NCI-H69 (cell line): ENCODE data around the gene PRPSAP2.
A peak's percentile ranks its signal among the peaks of the same experiment; 100 is the strongest.

Experiments
- DNase-seq: peaks from one replicate; lab custom pipeline; 2025; lab: John Stamatoyannopoulos, UW

PRPSAP2 gene

DNA sequence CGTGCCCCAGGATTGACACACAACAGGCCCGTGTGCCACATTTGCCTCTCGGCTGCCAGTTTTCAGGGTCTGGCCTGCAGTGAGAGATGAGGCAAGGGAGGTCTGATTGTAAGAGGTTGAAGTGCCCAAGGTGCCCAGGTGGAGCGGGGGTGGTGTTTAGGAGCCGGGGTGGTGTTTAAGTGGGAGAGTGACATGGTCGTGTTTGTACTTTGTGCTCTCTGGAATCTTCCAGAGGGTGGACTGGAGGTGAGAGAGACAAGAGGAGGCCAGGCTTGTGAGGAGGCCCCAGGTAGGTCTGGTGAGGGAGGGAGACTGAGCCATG is 104.5 kb downstream of the PRPSAP2 start:
- no peak for DNase-seq

DNA sequence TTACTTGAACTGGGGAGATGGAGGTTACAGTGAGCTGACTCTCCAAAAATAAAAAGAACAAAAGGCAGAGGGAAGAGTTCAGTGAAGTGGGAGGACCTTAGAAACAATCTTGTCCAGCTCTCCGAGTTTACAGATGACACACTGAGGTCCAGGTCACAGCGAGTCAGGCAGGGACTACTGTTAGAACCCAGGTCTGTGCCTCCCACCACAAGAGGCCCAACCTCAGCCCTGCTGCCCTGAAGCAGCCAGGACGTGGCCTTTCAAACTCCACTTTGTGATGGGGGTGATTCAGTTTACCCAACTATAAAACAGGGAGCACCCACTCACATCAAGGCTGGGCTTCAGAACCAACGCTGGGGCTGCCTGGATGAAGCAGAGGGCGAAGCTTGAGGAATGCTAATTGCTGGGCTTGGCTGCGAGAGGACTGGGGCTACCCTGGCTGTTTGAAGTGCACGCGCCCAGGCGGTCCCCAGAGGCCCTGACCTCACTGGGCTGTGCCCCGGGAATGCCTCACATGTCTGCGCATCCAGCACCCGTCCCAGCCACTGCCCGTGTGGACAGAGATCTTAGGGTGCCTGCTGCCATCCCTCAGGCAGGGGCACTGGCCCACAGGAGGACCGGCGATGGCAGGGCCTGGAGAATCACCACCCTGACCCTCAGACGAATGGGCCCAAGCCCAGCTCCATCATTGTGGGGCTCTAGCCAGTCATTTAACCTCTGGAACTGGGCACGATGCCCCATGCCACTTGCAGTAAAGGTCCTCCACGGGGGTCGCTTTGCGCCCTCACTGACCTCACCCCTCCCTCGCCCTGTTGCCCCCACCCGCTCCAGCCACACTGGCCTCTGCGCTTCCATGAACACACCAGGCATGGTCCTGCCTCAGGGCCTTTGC is 105.4 kb downstream of the PRPSAP2 start:
- no peak for DNase-seq

DNA sequence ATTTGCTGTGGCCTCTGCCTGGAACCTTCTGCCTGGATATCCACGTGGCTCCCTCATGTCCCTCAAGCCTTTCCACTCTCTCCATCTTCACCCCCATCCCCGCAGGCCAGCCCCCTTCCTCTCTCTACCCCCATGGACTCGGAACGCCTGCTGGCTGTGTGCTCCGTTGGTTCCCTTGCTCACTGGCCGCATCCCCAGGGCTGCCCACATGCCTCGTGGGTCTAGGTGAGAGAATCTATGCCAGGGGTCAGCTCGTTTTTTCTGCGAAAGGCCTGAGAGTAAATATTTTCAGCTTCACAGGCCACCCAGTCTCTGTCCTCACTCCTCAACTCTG is 106.1 kb downstream of the PRPSAP2 start:
- no peak for DNase-seq

DNA sequence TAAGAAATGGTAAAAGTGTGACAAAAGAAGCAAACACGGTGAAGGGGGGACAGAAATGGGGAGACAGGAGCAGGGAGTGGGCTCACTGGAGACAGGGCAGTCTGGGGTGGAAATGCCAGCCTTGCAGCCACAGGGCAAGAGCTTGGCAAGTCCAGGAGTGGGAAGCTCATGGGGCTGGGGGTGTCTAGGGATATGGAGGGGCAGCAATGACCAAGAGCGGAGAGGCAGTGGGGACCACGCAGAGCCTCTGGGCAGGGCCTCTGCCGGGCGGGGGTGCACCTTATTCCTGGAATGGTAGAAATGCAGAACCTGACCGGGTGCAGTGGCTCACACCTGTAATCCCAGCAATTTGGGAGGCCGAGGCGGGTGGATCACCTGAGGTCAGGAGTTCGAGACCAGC is 106.6 kb downstream of the PRPSAP2 start:
- no peak for DNase-seq

DNA sequence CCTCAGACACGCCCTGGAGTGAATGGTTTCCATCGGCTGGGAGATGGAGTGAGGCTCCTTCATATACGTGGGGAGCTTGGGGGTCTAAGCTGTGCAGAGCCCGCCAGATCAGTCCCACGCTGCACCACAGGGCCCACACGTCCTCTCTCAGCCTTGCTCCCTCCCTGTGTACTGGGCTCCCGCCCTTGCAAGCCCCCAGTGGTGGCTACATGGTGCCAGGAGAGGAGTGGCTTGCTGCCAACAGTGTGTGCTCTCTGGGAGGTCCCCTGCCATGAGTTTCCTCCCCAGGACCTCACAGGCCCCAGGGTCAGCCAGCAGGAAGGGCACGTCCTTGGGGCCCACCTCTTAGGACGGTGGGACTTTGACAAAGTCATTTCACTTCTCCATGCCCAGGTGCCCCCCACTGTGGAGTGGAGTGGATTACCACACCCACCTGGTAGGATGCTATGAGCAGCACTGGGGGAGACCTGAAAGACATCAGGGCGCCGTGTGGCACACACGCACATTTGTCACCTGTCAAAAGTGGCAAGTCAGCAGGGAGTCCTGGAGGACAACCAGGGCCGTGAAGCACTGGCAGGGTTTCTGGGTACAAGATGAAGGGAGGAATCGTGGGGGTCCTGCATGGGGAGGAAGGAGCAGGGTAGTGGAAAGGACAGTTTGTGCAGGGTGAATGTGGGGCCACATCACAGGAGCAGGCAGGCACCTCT is 107.8 kb downstream of the PRPSAP2 start:
- DNase-seq, result no peak

DNA sequence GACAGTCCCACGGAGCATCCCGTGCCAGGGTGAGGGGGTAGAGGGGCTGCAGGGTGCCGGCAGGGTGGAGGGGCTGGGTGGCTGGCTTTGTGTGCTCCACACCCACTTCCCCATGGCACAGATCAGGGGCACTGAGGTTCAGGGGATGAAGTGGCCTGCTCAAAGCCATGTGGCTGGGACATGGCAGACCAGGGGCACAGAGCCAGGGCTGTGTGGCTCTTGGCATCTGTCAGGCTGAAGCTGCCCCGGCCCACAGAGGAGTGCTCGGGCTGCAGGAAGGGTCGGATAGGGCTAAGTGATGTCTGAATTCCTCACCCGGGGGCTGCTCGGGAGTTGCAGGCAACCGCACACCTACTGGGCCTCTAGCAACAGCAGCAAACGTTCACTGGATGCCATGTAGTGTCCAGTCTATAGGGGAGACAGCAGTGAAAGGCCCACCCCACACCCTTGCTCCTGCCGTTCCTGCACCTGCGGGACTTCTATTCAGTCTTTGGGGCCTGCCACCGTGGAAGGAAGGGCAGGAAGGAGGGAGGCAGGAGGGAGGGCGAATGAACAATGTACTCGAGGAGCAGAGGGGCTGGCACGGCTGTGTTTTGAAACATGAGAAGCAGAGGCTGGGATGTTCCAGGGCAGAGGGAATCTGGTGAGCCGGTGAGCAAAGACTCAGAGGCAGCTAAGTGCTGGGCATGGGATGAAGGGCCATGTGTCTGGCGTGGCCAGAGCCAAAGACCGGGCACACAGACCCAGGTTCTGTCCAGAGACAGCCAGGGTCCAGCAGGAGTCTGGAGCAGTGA is 109.1 kb downstream of the PRPSAP2 start:
- peak; percentile 67 for DNase-seq

DNA sequence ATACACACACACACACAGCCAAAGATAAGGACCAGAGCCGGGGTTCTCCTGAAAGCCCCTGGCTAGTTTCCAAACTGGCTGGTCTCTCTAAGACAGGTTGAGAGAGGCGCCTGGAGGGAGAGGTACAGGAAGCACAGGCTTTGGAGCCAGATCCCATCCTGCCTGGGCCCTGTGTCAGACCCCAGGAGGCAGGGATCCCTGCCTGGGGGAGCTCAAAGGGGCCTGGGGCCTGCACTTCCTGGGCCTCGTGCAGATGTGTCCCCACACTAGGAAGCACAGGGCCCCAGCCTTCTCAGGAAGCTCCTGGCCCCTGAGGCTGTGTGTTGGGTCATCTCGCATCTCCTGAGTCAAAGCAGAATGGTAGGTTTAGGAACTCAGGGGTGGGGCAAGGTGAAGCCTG is 110.0 kb downstream of the PRPSAP2 start:
- DNase-seq, result peak; percentile 49

DNA sequence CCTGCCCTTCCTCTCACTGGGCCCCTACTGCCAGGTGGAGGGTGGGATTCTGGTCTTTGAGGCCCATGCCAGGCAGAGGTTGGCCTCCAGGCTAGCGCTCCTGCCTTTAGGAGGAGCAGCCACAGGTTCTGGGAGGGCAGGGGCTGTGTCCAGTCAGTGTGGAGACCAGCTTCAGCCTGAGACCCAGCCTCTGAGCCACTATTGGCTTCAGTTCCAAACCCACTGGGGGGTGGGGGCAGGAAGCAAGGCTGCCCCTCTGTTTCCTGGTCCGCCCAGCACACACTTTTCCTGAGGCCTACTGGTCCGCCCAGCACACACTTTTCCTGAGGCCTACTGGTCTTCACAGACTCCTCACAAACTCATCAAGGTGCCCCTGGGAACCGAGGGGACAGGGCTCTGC is 110.4 kb downstream of the PRPSAP2 start:
- no peak for DNase-seq

DNA sequence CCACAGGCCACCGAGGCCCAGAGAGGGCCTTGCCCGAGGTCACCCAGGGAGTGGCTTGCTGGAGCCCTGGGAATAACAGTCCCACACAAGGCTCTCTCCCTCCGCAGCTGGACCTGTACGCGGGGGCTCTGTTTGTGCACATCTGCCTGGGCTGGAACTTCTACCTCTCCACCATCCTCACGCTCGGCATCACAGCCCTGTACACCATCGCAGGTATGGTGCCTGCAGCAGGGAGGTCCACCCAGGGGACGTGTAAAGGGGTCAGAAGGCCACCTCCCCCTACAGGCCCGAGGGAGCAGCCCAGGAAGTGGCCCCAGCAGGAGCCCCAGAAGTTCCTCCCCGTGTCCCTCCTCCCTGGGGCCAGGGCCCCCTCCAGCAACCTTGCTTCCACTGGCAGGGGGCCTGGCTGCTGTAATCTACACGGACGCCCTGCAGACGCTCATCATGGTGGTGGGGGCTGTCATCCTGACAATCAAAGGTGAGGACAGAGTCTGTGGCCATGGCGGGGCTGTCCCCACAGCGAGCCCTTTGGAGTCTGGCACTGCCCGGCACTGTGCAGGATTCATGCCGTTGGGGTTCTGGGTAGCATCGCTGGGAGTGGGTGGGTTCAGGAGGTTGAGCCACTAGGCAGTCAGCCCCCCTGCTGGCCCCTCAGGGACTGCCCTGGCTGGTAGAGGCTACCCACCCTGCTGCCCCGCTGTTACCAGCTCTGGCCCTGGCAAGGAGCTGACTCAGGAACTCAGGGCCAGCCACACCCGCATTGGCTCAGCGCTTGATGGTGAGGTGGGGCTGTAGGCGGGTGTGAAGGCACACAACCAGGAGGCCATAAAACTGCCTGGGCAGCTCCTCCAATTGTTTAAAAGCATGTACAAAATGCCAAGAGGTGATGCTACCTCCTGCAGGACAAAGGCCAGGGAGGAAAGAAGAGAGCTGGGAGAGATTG is 111.3 kb downstream of the PRPSAP2 start:
- DNase-seq, result peak; percentile 56

DNA sequence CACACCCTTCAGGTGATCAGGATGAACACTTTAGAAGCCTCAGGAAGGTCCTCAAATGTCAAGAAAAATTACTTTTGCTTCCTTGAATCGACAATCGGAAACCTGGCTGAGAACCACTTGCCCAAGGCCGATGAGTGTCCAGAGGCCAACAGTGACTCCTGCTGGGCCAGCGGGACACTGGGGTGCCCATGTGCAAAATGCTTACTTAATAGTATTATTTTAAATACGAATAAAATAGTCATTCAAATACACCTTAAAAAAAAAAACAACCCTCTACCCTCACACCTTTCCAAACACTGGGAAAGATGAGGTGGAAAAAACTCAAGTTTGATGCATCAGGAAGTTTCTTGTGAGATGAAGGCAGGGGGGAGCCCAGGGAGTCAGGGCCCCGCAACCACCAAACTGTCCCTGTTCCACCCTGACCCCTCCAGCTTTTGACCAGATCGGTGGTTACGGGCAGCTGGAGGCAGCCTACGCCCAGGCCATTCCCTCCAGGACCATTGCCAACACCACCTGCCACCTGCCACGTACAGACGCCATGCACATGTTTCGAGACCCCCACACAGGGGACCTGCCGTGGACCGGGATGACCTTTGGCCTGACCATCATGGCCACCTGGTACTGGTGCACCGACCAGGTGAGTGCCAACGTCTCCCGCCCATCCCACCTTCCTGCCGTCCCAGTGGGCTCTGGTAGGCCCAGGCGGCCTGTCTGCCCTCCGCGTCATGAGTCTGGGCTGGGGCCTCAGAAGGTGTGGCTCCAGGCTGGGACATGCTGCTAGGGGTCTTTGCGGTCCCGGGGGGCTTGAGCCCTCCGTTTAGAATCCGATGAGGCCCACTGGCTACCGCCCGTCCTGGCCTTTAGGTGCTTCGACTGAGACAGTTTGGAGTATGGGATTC is 112.9 kb downstream of the PRPSAP2 start:
- DNase-seq, result no peak

DNA sequence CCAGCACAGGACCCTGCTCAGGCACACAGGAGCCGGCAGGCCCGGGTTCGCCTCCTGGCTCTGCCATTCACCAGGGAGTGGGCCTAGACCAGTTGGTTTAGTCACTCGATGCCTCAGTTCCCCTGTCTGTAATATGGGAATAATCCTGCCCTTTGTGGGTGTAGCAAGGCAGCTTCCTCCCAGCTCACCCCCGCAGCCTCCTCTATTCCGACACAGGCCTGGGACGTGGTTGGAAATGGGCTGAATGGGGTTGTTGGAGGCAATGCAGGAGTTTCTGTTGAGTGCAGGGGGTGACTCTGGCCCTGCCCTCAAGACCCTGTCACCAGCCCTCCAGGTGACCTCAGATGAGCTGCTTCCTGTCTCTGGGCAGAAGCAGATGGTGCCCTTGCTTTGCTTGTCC is 113.9 kb downstream of the PRPSAP2 start:
- no peak for DNase-seq

DNA sequence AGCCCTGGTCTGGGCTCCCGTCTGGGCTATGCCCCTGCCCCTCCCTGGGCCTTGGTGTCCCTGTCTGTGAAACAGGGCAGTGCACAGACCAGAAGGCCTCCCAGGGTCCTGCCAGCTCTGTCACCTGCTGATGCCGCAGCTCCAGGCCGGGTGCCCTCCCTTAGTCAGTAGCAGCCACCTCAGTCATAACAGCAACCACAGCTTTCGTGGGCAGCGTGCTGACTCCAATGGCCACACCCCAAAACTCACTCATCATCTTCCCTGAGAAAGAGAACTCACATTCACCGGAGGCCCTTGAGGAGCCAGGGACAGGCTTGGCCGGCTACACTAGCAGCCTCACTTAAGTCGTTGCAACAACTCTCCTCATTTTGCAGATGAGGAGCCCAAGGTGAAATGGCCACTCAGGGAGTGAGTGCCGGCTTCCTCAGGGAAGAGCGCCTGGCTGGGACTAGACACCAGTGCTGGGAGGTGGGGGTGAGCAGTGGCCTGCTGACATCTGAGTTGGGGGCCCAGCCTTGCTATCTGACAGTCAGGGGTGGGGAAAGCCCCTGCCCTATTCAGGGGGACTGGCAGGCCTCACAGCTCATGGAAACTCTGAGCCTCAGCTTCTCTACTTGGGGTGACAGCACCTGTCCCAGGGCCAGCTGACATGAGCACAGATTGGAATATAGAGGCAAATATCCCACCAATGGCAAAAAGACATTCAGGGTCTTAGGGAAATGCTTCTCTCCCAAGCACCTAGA is 116.6 kb downstream of the PRPSAP2 start:
- no peak for DNase-seq

DNA sequence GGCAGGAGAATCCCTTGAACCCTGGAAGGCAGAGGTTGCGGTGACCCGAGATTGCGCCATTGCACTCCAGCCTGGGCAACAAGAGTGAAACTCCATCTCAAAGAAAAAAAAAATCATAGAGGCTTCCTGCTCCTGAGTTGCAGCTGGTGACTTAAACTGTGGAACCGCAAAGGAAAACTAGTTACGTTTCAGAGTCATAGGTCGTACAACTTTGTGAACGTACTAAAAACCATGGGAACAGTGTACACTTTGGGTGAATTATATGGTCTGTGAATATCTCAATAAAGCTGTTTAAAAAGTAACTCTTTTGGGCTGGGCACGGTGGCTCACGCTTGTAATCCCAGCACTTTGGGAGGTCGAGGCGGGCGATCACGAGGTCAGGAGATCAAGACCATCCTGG is 117.7 kb downstream of the PRPSAP2 start:
- no peak for DNase-seq

DNA sequence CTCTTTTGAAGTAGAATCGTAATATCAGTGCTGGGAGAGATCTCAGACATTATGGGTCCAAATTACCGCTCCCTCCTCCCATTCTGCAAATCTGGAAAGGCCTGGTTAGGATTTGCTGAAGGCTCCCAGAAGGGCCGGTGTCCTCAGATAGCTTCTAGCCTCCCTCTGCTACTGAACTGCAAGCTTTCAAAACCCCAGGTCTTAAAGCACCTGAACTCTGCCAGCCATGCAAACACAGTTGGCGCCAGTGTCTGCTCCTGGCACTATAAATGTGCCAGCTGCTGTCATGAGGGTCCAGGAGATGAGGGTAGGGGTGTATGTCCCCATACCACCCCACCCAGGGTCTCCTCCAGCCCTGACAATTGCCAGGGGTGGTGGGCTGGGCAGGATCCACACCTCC is 118.3 kb downstream of the PRPSAP2 start:
- no peak for DNase-seq

DNA sequence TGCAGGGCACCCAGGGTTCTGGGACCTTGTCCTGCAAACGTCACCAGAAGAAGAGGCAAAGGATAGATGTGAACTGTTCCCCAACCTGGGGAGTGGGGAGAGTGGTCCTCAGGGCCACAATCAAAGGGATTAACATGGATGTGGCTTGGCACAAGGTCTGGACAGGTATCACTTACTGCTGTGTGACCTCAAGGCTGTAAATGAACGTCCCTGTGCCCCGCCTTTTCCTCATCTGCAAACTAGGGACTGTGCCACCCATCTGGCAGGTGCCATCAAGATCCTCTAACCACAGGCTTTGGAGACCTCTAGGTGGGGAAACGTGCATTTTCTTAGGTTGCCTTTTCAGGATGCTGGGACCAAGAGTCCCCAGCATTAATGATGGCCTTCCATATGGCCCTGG is 119.1 kb downstream of the PRPSAP2 start:
- no peak for DNase-seq

DNA sequence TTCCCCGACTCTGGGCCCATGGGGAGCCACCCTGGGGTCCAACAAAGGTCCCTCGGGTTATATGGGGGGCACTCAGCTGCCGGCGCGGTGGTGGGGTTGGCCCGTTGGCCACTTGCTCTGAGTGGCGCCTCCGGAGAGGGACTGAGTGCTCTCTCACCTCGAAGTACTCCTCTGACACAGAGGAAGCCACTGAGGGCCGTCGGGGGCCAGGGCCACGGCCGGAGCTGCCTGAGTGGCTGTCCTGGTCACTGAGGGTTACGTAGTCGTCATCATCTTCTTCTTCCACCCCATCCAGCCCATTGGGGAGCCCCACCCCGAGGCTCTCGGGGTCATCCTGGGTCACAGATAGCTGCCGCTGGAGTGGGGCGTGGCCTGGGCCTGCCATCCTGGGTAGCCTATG is 119.7 kb downstream of the PRPSAP2 start:
- no peak for DNase-seq

DNA sequence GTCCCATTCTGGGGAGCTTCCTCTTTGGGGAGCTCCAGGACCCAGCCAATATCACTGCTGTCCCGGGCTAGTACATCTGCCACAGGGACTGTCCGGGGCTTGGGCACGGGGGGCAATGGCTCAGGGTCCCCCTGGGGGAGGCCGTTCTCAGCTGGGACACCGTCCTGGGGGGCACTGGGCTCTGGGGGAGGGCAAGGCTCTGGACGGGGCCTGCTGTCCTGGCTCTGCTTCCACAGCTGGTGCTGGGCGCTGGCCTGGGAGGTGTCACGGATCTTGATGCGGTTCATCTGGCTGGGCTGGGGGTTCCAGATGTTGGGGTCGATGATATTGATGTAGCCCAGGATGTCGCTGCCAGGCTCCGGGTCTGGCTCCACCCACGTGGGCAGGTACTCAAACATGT is 120.1 kb downstream of the PRPSAP2 start:
- no peak for DNase-seq

DNA sequence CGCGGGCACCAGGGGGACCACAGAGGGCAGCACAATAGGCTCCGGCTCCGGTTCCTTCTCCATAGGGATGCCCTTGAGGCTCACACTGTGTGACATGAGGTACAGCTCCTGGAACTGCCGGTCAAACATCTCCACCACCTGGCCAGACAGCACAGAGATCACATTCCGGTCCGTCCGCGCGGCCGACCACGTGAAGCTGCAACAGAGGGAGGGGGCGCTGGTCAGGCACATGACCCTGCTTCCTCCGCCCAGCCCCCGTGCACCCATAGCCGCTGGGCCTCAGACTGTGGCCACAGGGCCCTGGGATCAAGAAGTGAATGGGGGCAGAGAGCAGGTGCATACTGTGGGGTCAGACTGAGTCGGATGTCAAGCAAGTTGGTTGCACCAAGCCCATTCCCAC is 120.7 kb downstream of the PRPSAP2 start:
- no peak for DNase-seq
